Measurements from ENCODE around the gene UNC119B.

Gene UNC119B

GRCh38 chr12:120740871-120741270 lies 30.6 kb downstream of the UNC119B start:
- DNase-seq (ENCODE audit: insufficient read length, low spot score), result no peak
- TF ChIP-seq CTCF (IDR thresholded peaks at IDR 0.05; ENCODE audit: insufficient read depth, missing control alignments), result no peak
- FAIRE-seq, result no peak

- FAIRE-seq (no peak), DNase-seq (ENCODE audit: insufficient read length, low spot score) (no peak)
- TF ChIP-seq CTCF (IDR thresholded peaks at IDR 0.05; ENCODE audit: insufficient read depth, missing control alignments), result no peak
These were observed 31.5 kb downstream of the UNC119B start for GRCh38 chr12:120741476-120742421.

GRCh38 chr12:120744922-120745493 lies 34.8 kb downstream of the UNC119B start:
- no peak for TF ChIP-seq CTCF (IDR thresholded peaks at IDR 0.05; ENCODE audit: insufficient read depth, missing control alignments)
- FAIRE-seq, result no peak
- no peak for DNase-seq (ENCODE audit: insufficient read length, low spot score)

- TF ChIP-seq CTCF (IDR thresholded peaks at IDR 0.05; ENCODE audit: insufficient read depth, missing control alignments), result no peak
- DNase-seq (ENCODE audit: insufficient read length, low spot score) (no peak), FAIRE-seq (no peak)
These were observed 38.0 kb downstream of the UNC119B start for GRCh38 chr12:120748242-120748641.

GRCh38 chr12:120749256-120749655 lies 39.0 kb downstream of the UNC119B start:
- no peak for FAIRE-seq
- no peak for DNase-seq (ENCODE audit: insufficient read length, low spot score)
- TF ChIP-seq CTCF (IDR thresholded peaks at IDR 0.05; ENCODE audit: insufficient read depth, missing control alignments), result no peak

GRCh38 chr12:120750806-120751205 lies 40.5 kb downstream of the UNC119B start:
- DNase-seq (ENCODE audit: insufficient read length, low spot score) (no peak), FAIRE-seq (no peak)
- TF ChIP-seq CTCF (IDR thresholded peaks at IDR 0.05; ENCODE audit: insufficient read depth, missing control alignments), result peak; percentile 10

- DNase-seq (ENCODE audit: insufficient read length, low spot score) (no peak), FAIRE-seq (no peak)
These were observed 41.1 kb downstream of the UNC119B start for GRCh38 chr12:120751389-120751788.

More at GRCh38 chr12:120751389-120751788, 41.1 kb downstream of the UNC119B start:
- no peak for TF ChIP-seq CTCF (IDR thresholded peaks at IDR 0.05; ENCODE audit: insufficient read depth, missing control alignments)

Measured in D721Med (cell line).